Measurements from ENCODE around the gene NEB. TPM values are rescaled to one million over a fixed set of nuclear protein-coding genes. Genes with fewer than 3 reads are reported as not detected.

The NEB gene
- polyA plus RNA-seq, 4 donors = 0.36 to 16.1 (median 1.2) TPM

- 89 to 91% (median 91%) methylated on average over 5 of the region's 5 CpGs for WGBS, 3 donors
- FAIRE-seq = no peak
Observed at GRCh38 chr2:151721161-151721560, 13.1 kb downstream of the NEB start.

GRCh38 chr2:151720521-151720920, 13.8 kb downstream of the NEB start:
- 70 to 79% (median 74%) methylated on average over 1 of the region's 1 CpG for WGBS, 3 donors
- H3K9me3 ChIP-seq (ENCODE audit: control insufficient read depth in 2 of 2, insufficient read depth in 1 of 2, low read depth in 1 of 2, low read length in 1 of 2) = no peaks in the 10 kb centered on the region
- H3K4me1 ChIP-seq (ENCODE audit: control insufficient read depth in 3 of 3, insufficient read depth in 2 of 3, low read depth in 1 of 3, low read length in 2 of 3) = no peaks in the 10 kb centered on the region
- DNase-seq = no peak
- H3K36me3 ChIP-seq (ENCODE audit: control insufficient read depth in 3 of 3, insufficient read depth in 2 of 3, low read depth in 1 of 3, low read length in 3 of 3) = no peaks in the 10 kb centered on the region
- H3K27ac ChIP-seq (ENCODE audit: low read depth in 1 of 3, low read length in 2 of 3) = no peak overlapping the region
- FAIRE-seq = no peak
- H3K4me3 ChIP-seq (ENCODE audit: low read depth in 1 of 3, low read length in 3 of 3) = no peak overlapping the region
- no peaks in the 10 kb centered on the region for H3K27me3 ChIP-seq (ENCODE audit: control insufficient read depth in 3 of 3, insufficient read depth in 3 of 3, low read length in 3 of 3)

More at GRCh38 chr2:151721161-151721560, 13.1 kb downstream of the NEB start:
- H3K27ac ChIP-seq (ENCODE audit: low read depth in 1 of 3, low read length in 2 of 3) = no peak overlapping the region
- no peaks in the 10 kb centered on the region for H3K4me1 ChIP-seq (ENCODE audit: control insufficient read depth in 3 of 3, insufficient read depth in 2 of 3, low read depth in 1 of 3, low read length in 2 of 3)
- H3K36me3 ChIP-seq (ENCODE audit: control insufficient read depth in 3 of 3, insufficient read depth in 2 of 3, low read depth in 1 of 3, low read length in 3 of 3) = no peaks in the 10 kb centered on the region
- no peaks in the 10 kb centered on the region for H3K9me3 ChIP-seq (ENCODE audit: control insufficient read depth in 2 of 2, insufficient read depth in 1 of 2, low read depth in 1 of 2, low read length in 1 of 2)
- H3K27me3 ChIP-seq (ENCODE audit: control insufficient read depth in 3 of 3, insufficient read depth in 3 of 3, low read length in 3 of 3) = no peaks in the 10 kb centered on the region
- H3K4me3 ChIP-seq (ENCODE audit: low read depth in 1 of 3, low read length in 3 of 3) = no peak overlapping the region
- DNase-seq = no peak

- 89 to 90% (median 89%) methylated on average over 4 of the region's 4 CpGs for WGBS, 3 donors
- DNase-seq = no peak
- no peak for FAIRE-seq
Observed at GRCh38 chr2:151718796-151719195, 15.5 kb downstream of the NEB start.

GRCh38 chr2:151718247-151718646, 16.0 kb downstream of the NEB start:
- no peak for DNase-seq
- Histone ChIP-seq H3K9me3 (ENCODE audit: control insufficient read depth in 2 of 2, insufficient read depth in 1 of 2, low read depth in 1 of 2, low read length in 1 of 2) (no peaks in the 10 kb centered on the region), H3K36me3 (ENCODE audit: control insufficient read depth in 3 of 3, insufficient read depth in 2 of 3, low read depth in 1 of 3, low read length in 3 of 3) (no peaks in the 10 kb centered on the region), H3K27me3 (ENCODE audit: control insufficient read depth in 3 of 3, insufficient read depth in 3 of 3, low read length in 3 of 3) (no peaks in the 10 kb centered on the region), H3K27ac (ENCODE audit: low read depth in 1 of 3, low read length in 2 of 3) (no peak overlapping the region), H3K4me1 (ENCODE audit: control insufficient read depth in 3 of 3, insufficient read depth in 2 of 3, low read depth in 1 of 3, low read length in 2 of 3) (no peaks in the 10 kb centered on the region), H3K4me3 (ENCODE audit: low read depth in 1 of 3, low read length in 3 of 3) (no peak overlapping the region)
- no peak for FAIRE-seq
- WGBS, 3 donors = 86 to 91% (median 86%) methylated on average over 2 of the region's 2 CpGs

More at GRCh38 chr2:151718796-151719195, 15.5 kb downstream of the NEB start:
- H3K27me3 ChIP-seq (ENCODE audit: control insufficient read depth in 3 of 3, insufficient read depth in 3 of 3, low read length in 3 of 3) = no peaks in the 10 kb centered on the region
- H3K4me1 ChIP-seq (ENCODE audit: control insufficient read depth in 3 of 3, insufficient read depth in 2 of 3, low read depth in 1 of 3, low read length in 2 of 3) = no peaks in the 10 kb centered on the region
- no peak overlapping the region for H3K4me3 ChIP-seq (ENCODE audit: low read depth in 1 of 3, low read length in 3 of 3)
- no peak overlapping the region for H3K27ac ChIP-seq (ENCODE audit: low read depth in 1 of 3, low read length in 2 of 3)
- no peaks in the 10 kb centered on the region for H3K9me3 ChIP-seq (ENCODE audit: control insufficient read depth in 2 of 2, insufficient read depth in 1 of 2, low read depth in 1 of 2, low read length in 1 of 2)
- H3K36me3 ChIP-seq (ENCODE audit: control insufficient read depth in 3 of 3, insufficient read depth in 2 of 3, low read depth in 1 of 3, low read length in 3 of 3) = no peaks in the 10 kb centered on the region

GRCh38 chr2:151716721-151717120, 17.6 kb downstream of the NEB start:
- WGBS, 3 donors = 90 to 94% (median 93%) methylated on average over 2 of the region's 2 CpGs
- H3K9me3 ChIP-seq (ENCODE audit: control insufficient read depth in 2 of 2, insufficient read depth in 1 of 2, low read depth in 1 of 2, low read length in 1 of 2) = no peaks in the 10 kb centered on the region
- H3K27ac ChIP-seq (ENCODE audit: low read depth in 1 of 3, low read length in 2 of 3) = no peak overlapping the region
- H3K4me1 ChIP-seq (ENCODE audit: control insufficient read depth in 3 of 3, insufficient read depth in 2 of 3, low read depth in 1 of 3, low read length in 2 of 3) = no peaks in the 10 kb centered on the region
- H3K36me3 ChIP-seq (ENCODE audit: control insufficient read depth in 3 of 3, insufficient read depth in 2 of 3, low read depth in 1 of 3, low read length in 3 of 3) = no peaks in the 10 kb centered on the region
- no peak for DNase-seq
- no peaks in the 10 kb centered on the region for H3K27me3 ChIP-seq (ENCODE audit: control insufficient read depth in 3 of 3, insufficient read depth in 3 of 3, low read length in 3 of 3)
- FAIRE-seq = no peak
- H3K4me3 ChIP-seq (ENCODE audit: low read depth in 1 of 3, low read length in 3 of 3) = no peak overlapping the region

- no peaks in the 10 kb centered on the region for H3K36me3 ChIP-seq (ENCODE audit: control insufficient read depth in 3 of 3, insufficient read depth in 2 of 3, low read depth in 1 of 3, low read length in 3 of 3)
- H3K9me3 ChIP-seq (ENCODE audit: control insufficient read depth in 2 of 2, insufficient read depth in 1 of 2, low read depth in 1 of 2, low read length in 1 of 2) = no peaks in the 10 kb centered on the region
- no peak overlapping the region for H3K4me3 ChIP-seq (ENCODE audit: low read depth in 1 of 3, low read length in 3 of 3)
- FAIRE-seq (no peak), DNase-seq (no peak)
- 55 to 76% (median 75%) methylated on average over 2 of the region's 2 CpGs for WGBS, 3 donors
- no peaks in the 10 kb centered on the region for H3K27me3 ChIP-seq (ENCODE audit: control insufficient read depth in 3 of 3, insufficient read depth in 3 of 3, low read length in 3 of 3)
- no peak overlapping the region for H3K27ac ChIP-seq (ENCODE audit: low read depth in 1 of 3, low read length in 2 of 3)
- no peaks in the 10 kb centered on the region for H3K4me1 ChIP-seq (ENCODE audit: control insufficient read depth in 3 of 3, insufficient read depth in 2 of 3, low read depth in 1 of 3, low read length in 2 of 3)
Observed at GRCh38 chr2:151713291-151713903, 20.9 kb downstream of the NEB start.

- Histone ChIP-seq H3K9me3 (ENCODE audit: control insufficient read depth in 2 of 2, insufficient read depth in 1 of 2, low read depth in 1 of 2, low read length in 1 of 2) (no peaks in the 10 kb centered on the region), H3K27ac (ENCODE audit: low read depth in 1 of 3, low read length in 2 of 3) (no peak overlapping the region), H3K4me3 (ENCODE audit: low read depth in 1 of 3, low read length in 3 of 3) (no peak overlapping the region), H3K36me3 (ENCODE audit: control insufficient read depth in 3 of 3, insufficient read depth in 2 of 3, low read depth in 1 of 3, low read length in 3 of 3) (no peaks in the 10 kb centered on the region), H3K4me1 (ENCODE audit: control insufficient read depth in 3 of 3, insufficient read depth in 2 of 3, low read depth in 1 of 3, low read length in 2 of 3) (no peaks in the 10 kb centered on the region), H3K27me3 (ENCODE audit: control insufficient read depth in 3 of 3, insufficient read depth in 3 of 3, low read length in 3 of 3) (no peaks in the 10 kb centered on the region)
- no peak for FAIRE-seq
- DNase-seq = no peak
- WGBS, 3 donors = 84 to 93% (median 90%) methylated on average over 1 of the region's 1 CpG
Observed at GRCh38 chr2:151711025-151711424, 23.3 kb downstream of the NEB start.

- Histone ChIP-seq H3K36me3 (ENCODE audit: control insufficient read depth in 3 of 3, insufficient read depth in 2 of 3, low read depth in 1 of 3, low read length in 3 of 3) (no peaks in the 10 kb centered on the region), H3K27me3 (ENCODE audit: control insufficient read depth in 3 of 3, insufficient read depth in 3 of 3, low read length in 3 of 3) (no peaks in the 10 kb centered on the region), H3K4me1 (ENCODE audit: control insufficient read depth in 3 of 3, insufficient read depth in 2 of 3, low read depth in 1 of 3, low read length in 2 of 3) (no peaks in the 10 kb centered on the region), H3K4me3 (ENCODE audit: low read depth in 1 of 3, low read length in 3 of 3) (no peak overlapping the region), H3K27ac (ENCODE audit: low read depth in 1 of 3, low read length in 2 of 3) (no peak overlapping the region), H3K9me3 (ENCODE audit: control insufficient read depth in 2 of 2, insufficient read depth in 1 of 2, low read depth in 1 of 2, low read length in 1 of 2) (no peaks in the 10 kb centered on the region)
- 79 to 86% (median 82%) methylated on average over 6 of the region's 6 CpGs for WGBS, 3 donors
- no peak for FAIRE-seq
- DNase-seq = no peak
Observed at GRCh38 chr2:151708788-151709187, 25.5 kb downstream of the NEB start.

- Histone ChIP-seq H3K9me3 (ENCODE audit: control insufficient read depth in 2 of 2, insufficient read depth in 1 of 2, low read depth in 1 of 2, low read length in 1 of 2) (no peaks in the 10 kb centered on the region), H3K27me3 (ENCODE audit: control insufficient read depth in 3 of 3, insufficient read depth in 3 of 3, low read length in 3 of 3) (no peaks in the 10 kb centered on the region), H3K4me1 (ENCODE audit: control insufficient read depth in 3 of 3, insufficient read depth in 2 of 3, low read depth in 1 of 3, low read length in 2 of 3) (no peaks in the 10 kb centered on the region), H3K27ac (ENCODE audit: low read depth in 1 of 3, low read length in 2 of 3) (no peak overlapping the region), H3K4me3 (ENCODE audit: low read depth in 1 of 3, low read length in 3 of 3) (no peak overlapping the region), H3K36me3 (ENCODE audit: control insufficient read depth in 3 of 3, insufficient read depth in 2 of 3, low read depth in 1 of 3, low read length in 3 of 3) (no peaks in the 10 kb centered on the region)
- no peak for FAIRE-seq
- DNase-seq = no peak
- WGBS, 3 donors = 51 to 58% (median 54%) methylated on average over 4 of the region's 4 CpGs
Observed at GRCh38 chr2:151707857-151708256, 26.4 kb downstream of the NEB start.
